ENCODE measurements around the gene TBC1D21.

The TBC1D21 gene

GRCh38 chr15:73891328-73892315 is 18.3 kb downstream of the TBC1D21 start:
- Mint-ChIP-seq H3K4me1 (ENCODE audit: low read depth) (no peaks in the 10 kb centered on the region), H3K27ac (no peak overlapping the region), H3K27me3 (no peaks in the 10 kb centered on the region), H3K36me3 (peaks cover 4% of the 10 kb centered on the region), H3K4me3 (no peak overlapping the region), H3K9me3 (ENCODE audit: low read depth) (no peaks in the 10 kb centered on the region)

- no peaks in the 10 kb centered on the region for H3K4me1 Mint-ChIP-seq (ENCODE audit: low read depth)
- no peaks in the 10 kb centered on the region for H3K9me3 Mint-ChIP-seq (ENCODE audit: low read depth)
- H3K36me3 Mint-ChIP-seq: peaks cover 4% of the 10 kb centered on the region
- no peak overlapping the region for H3K4me3 Mint-ChIP-seq
- no peak overlapping the region for H3K27ac Mint-ChIP-seq
- H3K27me3 Mint-ChIP-seq: no peaks in the 10 kb centered on the region
Measured at GRCh38 chr15:73892446-73893226, 19.3 kb downstream of the TBC1D21 start.

GRCh38 chr15:73894133-73894814 is 20.9 kb downstream of the TBC1D21 start:
- Mint-ChIP-seq H3K27ac (no peak overlapping the region), H3K36me3 (peaks cover 4% of the 10 kb centered on the region), H3K4me3 (no peak overlapping the region), H3K9me3 (ENCODE audit: low read depth) (no peaks in the 10 kb centered on the region), H3K4me1 (ENCODE audit: low read depth) (no peaks in the 10 kb centered on the region), H3K27me3 (no peaks in the 10 kb centered on the region)

- H3K36me3 Mint-ChIP-seq: peaks cover 5% of the 10 kb centered on the region
- H3K27ac Mint-ChIP-seq: no peak overlapping the region
- H3K9me3 Mint-ChIP-seq (ENCODE audit: low read depth): no peaks in the 10 kb centered on the region
- no peaks in the 10 kb centered on the region for H3K4me1 Mint-ChIP-seq (ENCODE audit: low read depth)
- no peaks in the 10 kb centered on the region for H3K27me3 Mint-ChIP-seq
- no peak overlapping the region for H3K4me3 Mint-ChIP-seq
Measured at GRCh38 chr15:73897441-73898261, 24.3 kb downstream of the TBC1D21 start.

GRCh38 chr15:73899197-73900094 is 26.1 kb downstream of the TBC1D21 start:
- Mint-ChIP-seq H3K27ac (no peak overlapping the region), H3K4me1 (ENCODE audit: low read depth) (no peaks in the 10 kb centered on the region), H3K27me3 (no peaks in the 10 kb centered on the region), H3K9me3 (ENCODE audit: low read depth) (no peaks in the 10 kb centered on the region), H3K36me3 (peaks cover 2% of the 10 kb centered on the region), H3K4me3 (no peak overlapping the region)

GRCh38 chr15:73900095-73900712 is 26.8 kb downstream of the TBC1D21 start:
- Mint-ChIP-seq H3K9me3 (ENCODE audit: low read depth) (no peaks in the 10 kb centered on the region), H3K4me3 (no peak overlapping the region), H3K27ac (no peak overlapping the region)

GRCh38 chr15:73901126-73901810 is 27.9 kb downstream of the TBC1D21 start:
- no peaks in the 10 kb centered on the region for H3K27me3 Mint-ChIP-seq
- H3K4me1 Mint-ChIP-seq (ENCODE audit: low read depth): no peaks in the 10 kb centered on the region
- H3K4me3 Mint-ChIP-seq: no peak overlapping the region
- H3K36me3 Mint-ChIP-seq: peaks cover 5% of the 10 kb centered on the region
- H3K9me3 Mint-ChIP-seq (ENCODE audit: low read depth): no peaks in the 10 kb centered on the region
- no peak overlapping the region for H3K27ac Mint-ChIP-seq

More at GRCh38 chr15:73900095-73900712, 26.8 kb downstream of the TBC1D21 start:
- Mint-ChIP-seq H3K27me3 (no peaks in the 10 kb centered on the region), H3K4me1 (ENCODE audit: low read depth) (no peaks in the 10 kb centered on the region), H3K36me3 (peaks cover 4% of the 10 kb centered on the region)

GRCh38 chr15:73902121-73903020 is 29.0 kb downstream of the TBC1D21 start:
- no peaks in the 10 kb centered on the region for H3K4me1 Mint-ChIP-seq (ENCODE audit: low read depth)
- H3K27me3 Mint-ChIP-seq: no peaks in the 10 kb centered on the region
- no peaks in the 10 kb centered on the region for H3K9me3 Mint-ChIP-seq (ENCODE audit: low read depth)
- no peak overlapping the region for H3K4me3 Mint-ChIP-seq
- peaks cover 9% of the 10 kb centered on the region for H3K36me3 Mint-ChIP-seq
- no peak overlapping the region for H3K27ac Mint-ChIP-seq

- Mint-ChIP-seq H3K4me1 (ENCODE audit: low read depth) (no peaks in the 10 kb centered on the region), H3K4me3 (no peak overlapping the region), H3K36me3 (peaks cover 9% of the 10 kb centered on the region), H3K27me3 (no peaks in the 10 kb centered on the region), H3K9me3 (ENCODE audit: low read depth) (no peaks in the 10 kb centered on the region), H3K27ac (no peak overlapping the region)
Measured at GRCh38 chr15:73904026-73904815, 30.9 kb downstream of the TBC1D21 start.

- Mint-ChIP-seq H3K36me3 (peaks cover 9% of the 10 kb centered on the region), H3K4me1 (ENCODE audit: low read depth) (no peaks in the 10 kb centered on the region), H3K9me3 (ENCODE audit: low read depth) (no peaks in the 10 kb centered on the region), H3K4me3 (no peak overlapping the region), H3K27ac (no peak overlapping the region), H3K27me3 (no peaks in the 10 kb centered on the region)
Measured at GRCh38 chr15:73905225-73905827, 32.0 kb downstream of the TBC1D21 start.
